ENCODE measurements around the gene CFAP20DC.

The CFAP20DC gene

DNA sequence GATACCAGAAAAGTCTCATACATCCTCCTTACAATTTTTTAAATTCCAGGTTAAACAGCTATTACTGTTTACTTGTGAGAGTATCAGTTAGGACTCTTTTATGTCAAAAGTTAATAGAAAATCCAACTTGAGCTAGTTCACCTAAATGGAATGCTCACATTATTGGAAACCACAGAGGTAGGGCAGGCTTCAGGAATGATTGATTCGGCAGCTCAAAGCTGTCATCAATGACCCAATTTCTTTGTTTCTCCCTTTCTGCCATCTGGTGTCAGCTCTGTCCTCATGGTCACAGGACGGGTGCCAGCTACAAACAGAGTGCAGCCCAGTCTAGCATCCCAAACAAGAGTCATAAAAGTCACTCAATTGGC is 32.2 kb downstream of the CFAP20DC start:
- Histone ChIP-seq H3K27me3 (ENCODE audit: control insufficient read depth, insufficient read depth, low read length) (no peaks in the 10 kb centered on the region), H3K36me3 (ENCODE audit: control insufficient read depth, insufficient read depth, low read length) (no peaks in the 10 kb centered on the region), H3K9me3 (ENCODE audit: control insufficient read depth, insufficient read depth, low read length) (no peaks in the 10 kb centered on the region), H3K9ac (ENCODE audit: low read depth, low read length) (no peak overlapping the region), H3K4me1 (ENCODE audit: control insufficient read depth, insufficient read depth, low read length) (no peaks in the 10 kb centered on the region), H3K4me3 (ENCODE audit: low read depth, low read length) (no peak overlapping the region)

DNA sequence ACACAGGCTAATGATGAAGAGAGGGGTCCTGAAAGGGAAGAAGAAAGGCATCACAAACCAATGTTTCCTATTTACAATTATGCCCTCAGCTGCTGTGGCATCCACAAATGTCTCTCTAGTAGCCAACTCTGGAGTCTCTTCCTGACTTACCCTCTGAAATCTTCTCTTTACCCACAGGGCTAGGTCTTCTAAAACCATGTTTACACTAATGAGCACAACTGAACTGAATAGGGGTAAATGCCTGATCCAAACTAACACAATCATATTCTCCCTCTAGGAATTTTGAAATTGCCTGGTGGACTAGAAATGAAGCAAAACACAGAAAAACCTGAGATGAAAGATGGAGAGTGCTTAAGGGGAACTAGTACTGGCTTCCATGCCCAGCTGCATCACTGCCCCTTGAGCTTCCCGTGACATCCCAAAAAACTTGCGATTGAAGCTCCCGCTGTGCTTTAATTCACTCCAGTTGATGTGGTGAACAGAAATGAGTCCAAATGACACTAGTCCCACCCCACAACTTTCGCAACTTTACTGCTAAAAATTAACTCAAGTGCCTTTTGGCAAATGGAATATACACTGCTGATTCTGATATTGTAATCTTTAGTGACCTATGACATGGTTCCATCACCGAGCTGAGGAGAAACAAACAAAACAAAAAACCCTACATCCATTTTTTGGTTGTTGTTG is 32.8 kb downstream of the CFAP20DC start:
- Histone ChIP-seq H3K4me1 (ENCODE audit: control insufficient read depth, insufficient read depth, low read length) (no peaks in the 10 kb centered on the region), H3K9me3 (ENCODE audit: control insufficient read depth, insufficient read depth, low read length) (no peaks in the 10 kb centered on the region), H3K36me3 (ENCODE audit: control insufficient read depth, insufficient read depth, low read length) (no peaks in the 10 kb centered on the region), H3K27me3 (ENCODE audit: control insufficient read depth, insufficient read depth, low read length) (no peaks in the 10 kb centered on the region), H3K4me3 (ENCODE audit: low read depth, low read length) (no peak overlapping the region), H3K9ac (ENCODE audit: low read depth, low read length) (no peak overlapping the region)

DNA sequence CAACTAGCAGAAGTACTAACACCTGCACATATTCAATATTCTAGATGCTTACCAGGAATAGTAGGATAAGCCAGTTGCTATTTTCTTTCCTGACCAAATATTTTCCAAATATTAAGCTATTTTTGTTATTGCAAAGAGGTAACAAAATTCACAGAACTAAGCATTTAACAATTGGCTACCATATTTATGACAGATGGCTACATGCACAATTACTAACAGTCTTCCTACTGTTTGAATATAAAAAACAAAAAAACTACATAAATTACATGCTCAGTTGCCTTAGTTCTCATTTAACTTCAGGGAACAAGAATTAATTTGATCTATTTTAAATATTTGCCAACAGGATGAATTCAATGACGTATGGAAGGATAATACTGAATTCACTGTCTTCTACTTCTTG is 36.2 kb downstream of the CFAP20DC start:
- H3K4me3 ChIP-seq (ENCODE audit: low read depth, low read length), result no peak overlapping the region
- no peak overlapping the region for H3K9ac ChIP-seq (ENCODE audit: low read depth, low read length)
- H3K9me3 ChIP-seq (ENCODE audit: control insufficient read depth, insufficient read depth, low read length), result no peaks in the 10 kb centered on the region
- no peaks in the 10 kb centered on the region for H3K27me3 ChIP-seq (ENCODE audit: control insufficient read depth, insufficient read depth, low read length)
- no peaks in the 10 kb centered on the region for H3K36me3 ChIP-seq (ENCODE audit: control insufficient read depth, insufficient read depth, low read length)
- no peaks in the 10 kb centered on the region for H3K4me1 ChIP-seq (ENCODE audit: control insufficient read depth, insufficient read depth, low read length)

DNA sequence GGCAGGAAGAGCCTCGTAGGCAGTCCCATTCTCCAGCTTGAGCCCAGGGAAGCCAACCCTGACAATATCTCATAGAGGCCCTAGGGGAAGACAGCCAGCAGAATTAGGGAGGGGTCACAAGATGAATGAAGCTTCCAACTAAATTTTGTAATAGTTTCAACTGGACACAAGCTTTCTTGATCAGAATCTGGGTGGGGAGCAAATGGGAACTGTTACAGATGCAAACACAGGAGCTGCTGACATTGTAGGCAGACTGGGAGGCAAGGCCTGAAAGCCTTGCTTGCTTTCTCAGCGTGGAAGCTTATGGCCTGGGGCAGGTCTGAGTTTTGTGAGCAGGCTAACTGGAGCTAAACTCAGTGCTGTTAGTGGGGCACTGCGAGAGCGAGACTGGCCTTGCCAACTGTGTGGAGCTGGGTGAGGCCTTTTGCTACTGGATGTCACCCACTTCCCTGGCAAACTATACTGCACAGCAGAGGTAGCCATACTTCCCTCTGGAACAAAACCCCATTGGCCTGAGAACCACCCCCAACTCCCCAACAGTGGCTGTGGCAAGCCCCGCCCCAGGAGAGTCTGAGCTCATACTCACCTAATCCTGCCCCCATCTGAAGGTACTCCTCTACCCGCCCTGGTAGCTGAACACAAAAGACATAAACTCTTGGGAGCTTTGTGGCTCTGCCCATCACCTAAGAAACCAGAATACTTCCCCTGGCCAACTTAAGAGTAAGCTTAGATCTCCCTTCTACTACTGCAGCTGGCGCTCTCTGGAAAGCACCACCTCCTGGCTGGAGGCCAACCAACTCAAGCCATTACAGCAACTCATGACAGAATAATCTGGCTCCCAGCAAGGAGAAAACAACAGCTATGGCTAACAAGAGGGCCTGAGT is 42.9 kb downstream of the CFAP20DC start:
- H3K9ac ChIP-seq (ENCODE audit: low read depth, low read length), result no peak overlapping the region
- no peaks in the 10 kb centered on the region for H3K9me3 ChIP-seq (ENCODE audit: control insufficient read depth, insufficient read depth, low read length)
- no peak overlapping the region for H3K4me3 ChIP-seq (ENCODE audit: low read depth, low read length)
- H3K27me3 ChIP-seq (ENCODE audit: control insufficient read depth, insufficient read depth, low read length), result no peaks in the 10 kb centered on the region
- no peaks in the 10 kb centered on the region for H3K4me1 ChIP-seq (ENCODE audit: control insufficient read depth, insufficient read depth, low read length)
- no peaks in the 10 kb centered on the region for H3K36me3 ChIP-seq (ENCODE audit: control insufficient read depth, insufficient read depth, low read length)

DNA sequence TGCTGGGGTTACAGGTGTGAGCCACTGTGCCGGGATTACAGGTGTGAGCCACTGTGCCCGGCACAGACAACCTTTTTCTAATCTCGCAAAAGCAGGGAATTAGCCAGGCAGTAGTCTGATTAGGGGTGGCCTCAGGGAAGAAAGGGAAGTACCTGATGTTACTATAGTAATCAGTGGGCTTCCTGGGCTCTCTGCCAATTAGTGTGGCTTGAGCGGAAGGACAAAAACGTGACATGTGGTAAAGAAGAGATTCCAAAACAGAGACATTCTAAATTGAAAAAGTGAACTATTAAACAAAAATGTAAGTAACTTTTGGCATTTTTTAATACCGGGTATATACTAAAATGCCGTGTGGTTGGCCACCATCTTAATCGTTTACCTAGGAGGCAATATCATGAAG is 48.1 kb downstream of the CFAP20DC start:
- H3K36me3 ChIP-seq (ENCODE audit: control insufficient read depth, insufficient read depth, low read length), result no peaks in the 10 kb centered on the region
- no peak overlapping the region for H3K9ac ChIP-seq (ENCODE audit: low read depth, low read length)
- no peaks in the 10 kb centered on the region for H3K9me3 ChIP-seq (ENCODE audit: control insufficient read depth, insufficient read depth, low read length)
- no peaks in the 10 kb centered on the region for H3K4me1 ChIP-seq (ENCODE audit: control insufficient read depth, insufficient read depth, low read length)
- no peak overlapping the region for H3K4me3 ChIP-seq (ENCODE audit: low read depth, low read length)
- H3K27me3 ChIP-seq (ENCODE audit: control insufficient read depth, insufficient read depth, low read length), result no peaks in the 10 kb centered on the region

DNA sequence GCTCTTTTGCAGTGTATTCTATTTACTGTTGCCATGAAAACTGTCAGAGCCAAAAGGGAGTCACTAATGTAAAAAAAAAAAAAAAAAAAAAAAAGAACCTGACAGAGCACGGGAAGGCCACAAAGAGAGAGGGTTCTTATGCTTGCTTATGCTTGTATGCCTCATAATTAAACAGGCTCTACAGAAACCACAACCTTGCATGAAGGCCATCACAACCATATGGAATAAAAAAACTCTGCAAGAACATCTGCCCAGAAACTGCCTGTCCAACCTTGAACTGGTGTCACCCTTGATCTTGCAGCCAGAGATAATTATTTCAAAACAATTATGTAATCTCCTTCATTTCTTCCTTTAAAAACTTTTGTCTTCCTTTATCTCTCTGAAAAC is 50.1 kb downstream of the CFAP20DC start:
- Histone ChIP-seq H3K4me3 (ENCODE audit: low read depth, low read length) (no peak overlapping the region), H3K4me1 (ENCODE audit: control insufficient read depth, insufficient read depth, low read length) (no peaks in the 10 kb centered on the region), H3K36me3 (ENCODE audit: control insufficient read depth, insufficient read depth, low read length) (no peaks in the 10 kb centered on the region), H3K9ac (ENCODE audit: low read depth, low read length) (no peak overlapping the region), H3K27me3 (ENCODE audit: control insufficient read depth, insufficient read depth, low read length) (no peaks in the 10 kb centered on the region), H3K9me3 (ENCODE audit: control insufficient read depth, insufficient read depth, low read length) (no peaks in the 10 kb centered on the region)

DNA sequence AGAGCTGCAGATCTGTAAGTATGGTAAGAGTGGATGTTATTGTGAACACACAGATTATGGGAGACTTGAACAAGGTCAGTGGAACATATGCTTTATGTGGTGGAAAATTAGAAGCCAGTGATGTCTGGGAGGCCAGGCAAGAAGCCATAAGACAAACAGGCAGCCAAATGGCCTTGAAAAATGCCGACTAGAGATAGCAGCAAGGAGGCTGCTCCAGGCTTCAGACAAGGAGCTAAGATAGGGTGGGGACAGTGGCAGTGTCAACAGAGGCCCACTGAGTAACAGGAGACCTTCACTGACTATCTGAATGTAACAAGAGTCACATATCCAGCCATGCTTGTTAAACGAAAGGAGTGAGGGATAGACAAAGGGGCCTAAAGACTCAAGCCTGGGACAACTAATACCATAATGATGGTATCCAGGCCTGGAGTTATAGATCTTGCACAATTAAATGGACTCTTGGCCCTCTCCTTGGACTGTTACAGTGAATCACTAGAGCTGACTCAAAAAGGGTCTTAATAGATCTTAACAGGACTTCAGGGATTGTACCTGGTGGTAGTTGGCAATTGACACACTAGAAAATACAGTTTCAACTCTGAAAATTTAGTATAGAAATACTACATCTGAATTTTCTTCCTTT is 50.6 kb downstream of the CFAP20DC start:
- Histone ChIP-seq H3K9ac (ENCODE audit: low read depth, low read length) (no peak overlapping the region), H3K27me3 (ENCODE audit: control insufficient read depth, insufficient read depth, low read length) (no peaks in the 10 kb centered on the region), H3K4me3 (ENCODE audit: low read depth, low read length) (no peak overlapping the region), H3K9me3 (ENCODE audit: control insufficient read depth, insufficient read depth, low read length) (no peaks in the 10 kb centered on the region), H3K36me3 (ENCODE audit: control insufficient read depth, insufficient read depth, low read length) (no peaks in the 10 kb centered on the region), H3K4me1 (ENCODE audit: control insufficient read depth, insufficient read depth, low read length) (no peaks in the 10 kb centered on the region)

DNA sequence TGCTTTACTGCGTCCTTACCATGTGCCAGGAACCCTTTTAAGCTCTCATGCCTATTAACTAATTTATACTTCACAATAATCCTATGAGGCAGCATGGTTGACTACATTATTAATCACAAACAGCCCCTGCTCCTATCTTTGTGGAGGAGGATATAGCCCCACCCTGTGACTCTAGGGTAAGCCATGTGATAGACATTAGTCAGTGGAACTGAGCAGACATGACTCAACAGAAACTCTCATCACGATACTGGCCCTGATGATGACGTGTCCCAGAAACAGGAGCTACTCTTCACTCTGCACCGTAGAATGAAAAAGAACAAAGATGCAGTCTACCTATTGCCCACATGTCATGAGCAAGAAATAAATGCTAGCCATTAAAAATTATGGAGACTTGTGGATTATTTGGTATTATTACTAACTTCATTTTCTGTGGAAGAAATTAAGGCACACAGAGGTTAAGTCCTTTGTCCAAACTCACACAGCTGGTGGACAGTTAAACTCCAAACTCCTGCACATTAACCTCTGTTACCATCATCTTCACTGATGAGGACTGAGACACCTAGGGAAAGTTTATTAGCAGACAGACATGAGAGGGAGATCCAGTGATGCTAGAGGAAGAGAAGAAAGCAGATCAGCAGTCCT is 51.2 kb downstream of the CFAP20DC start:
- H3K9me3 ChIP-seq (ENCODE audit: control insufficient read depth, insufficient read depth, low read length), result no peaks in the 10 kb centered on the region
- no peak overlapping the region for H3K4me3 ChIP-seq (ENCODE audit: low read depth, low read length)
- H3K36me3 ChIP-seq (ENCODE audit: control insufficient read depth, insufficient read depth, low read length), result no peaks in the 10 kb centered on the region
- H3K9ac ChIP-seq (ENCODE audit: low read depth, low read length), result no peak overlapping the region
- no peaks in the 10 kb centered on the region for H3K27me3 ChIP-seq (ENCODE audit: control insufficient read depth, insufficient read depth, low read length)
- H3K4me1 ChIP-seq (ENCODE audit: control insufficient read depth, insufficient read depth, low read length), result no peaks in the 10 kb centered on the region

DNA sequence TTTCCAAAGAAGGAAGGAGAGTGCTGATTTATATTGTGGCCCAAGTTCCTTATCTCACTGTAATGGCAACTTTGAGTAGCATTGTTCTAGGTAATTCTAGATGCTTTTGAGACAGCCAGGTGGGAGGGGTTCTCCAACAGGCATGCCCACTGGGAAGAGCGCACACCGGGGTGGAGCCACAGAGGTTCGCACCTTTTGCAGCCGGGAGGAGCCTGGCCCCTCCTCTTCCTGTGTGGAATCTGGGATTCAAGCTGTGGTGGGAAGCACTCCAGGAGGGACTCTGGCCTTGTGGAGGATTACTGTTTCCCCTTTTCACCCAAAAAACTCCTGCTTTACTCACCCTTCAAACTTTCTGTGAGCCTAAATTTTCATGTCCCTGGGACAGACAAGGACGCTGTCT is 53.1 kb downstream of the CFAP20DC start:
- Histone ChIP-seq H3K36me3 (ENCODE audit: control insufficient read depth, insufficient read depth, low read length) (no peaks in the 10 kb centered on the region), H3K9me3 (ENCODE audit: control insufficient read depth, insufficient read depth, low read length) (no peaks in the 10 kb centered on the region), H3K27me3 (ENCODE audit: control insufficient read depth, insufficient read depth, low read length) (no peaks in the 10 kb centered on the region), H3K4me1 (ENCODE audit: control insufficient read depth, insufficient read depth, low read length) (no peaks in the 10 kb centered on the region), H3K4me3 (ENCODE audit: low read depth, low read length) (no peak overlapping the region), H3K9ac (ENCODE audit: low read depth, low read length) (no peak overlapping the region)

DNA sequence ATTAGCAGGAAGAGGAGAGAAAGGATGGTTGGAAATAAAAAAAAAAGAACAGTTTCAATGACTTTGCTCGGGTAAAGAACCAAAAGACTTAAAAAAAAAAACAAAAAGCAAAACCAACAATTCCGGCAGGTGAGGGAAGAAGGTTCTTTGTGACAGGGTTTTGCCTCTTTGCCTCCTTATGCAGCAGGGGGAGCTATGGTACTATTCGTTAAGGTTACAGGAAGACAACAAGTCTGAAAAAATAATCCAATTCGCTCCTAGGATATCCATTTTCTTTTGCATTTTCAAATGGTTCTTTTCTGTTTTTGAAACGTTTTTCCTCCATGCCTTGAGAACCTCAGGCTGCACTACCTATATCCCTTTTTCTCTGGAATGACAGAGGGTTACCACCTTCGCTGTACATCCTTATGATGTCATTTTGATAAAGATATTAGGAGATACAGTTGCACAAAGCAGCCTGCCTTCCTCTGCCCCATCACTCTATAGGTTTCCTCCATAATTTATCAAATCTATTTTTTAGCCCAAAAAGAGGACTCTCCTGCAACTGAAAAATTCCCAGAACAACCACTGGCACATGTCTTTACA is 55.0 kb downstream of the CFAP20DC start:
- no peaks in the 10 kb centered on the region for H3K4me1 ChIP-seq (ENCODE audit: control insufficient read depth, insufficient read depth, low read length)
- H3K36me3 ChIP-seq (ENCODE audit: control insufficient read depth, insufficient read depth, low read length), result no peaks in the 10 kb centered on the region
- no peak overlapping the region for H3K9ac ChIP-seq (ENCODE audit: low read depth, low read length)
- no peaks in the 10 kb centered on the region for H3K27me3 ChIP-seq (ENCODE audit: control insufficient read depth, insufficient read depth, low read length)
- H3K9me3 ChIP-seq (ENCODE audit: control insufficient read depth, insufficient read depth, low read length), result no peaks in the 10 kb centered on the region
- no peak overlapping the region for H3K4me3 ChIP-seq (ENCODE audit: low read depth, low read length)

DNA sequence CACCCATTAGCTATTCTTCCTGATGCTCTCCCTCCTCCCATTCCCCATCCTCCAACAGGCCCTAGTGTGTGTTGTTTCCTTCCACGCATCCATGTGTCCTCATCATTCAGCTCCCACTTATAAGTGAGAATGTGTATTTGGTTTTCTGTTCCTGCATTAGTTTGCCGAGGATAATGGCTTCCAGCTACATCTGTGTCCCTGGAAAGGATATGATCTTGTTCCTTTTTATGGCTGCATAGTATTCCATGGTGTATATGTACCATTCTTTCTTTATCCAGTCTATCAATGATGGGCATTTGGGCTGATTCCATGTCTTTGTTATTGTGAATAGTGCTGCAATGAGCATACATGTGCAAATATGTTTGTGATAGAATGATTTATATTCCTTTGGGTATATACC is 56.3 kb downstream of the CFAP20DC start:
- no peaks in the 10 kb centered on the region for H3K4me1 ChIP-seq (ENCODE audit: control insufficient read depth, insufficient read depth, low read length)
- H3K9me3 ChIP-seq (ENCODE audit: control insufficient read depth, insufficient read depth, low read length), result no peaks in the 10 kb centered on the region
- H3K4me3 ChIP-seq (ENCODE audit: low read depth, low read length), result no peak overlapping the region

More for the DNA sequence above, 56.3 kb downstream of the CFAP20DC start:
- no peaks in the 10 kb centered on the region for H3K27me3 ChIP-seq (ENCODE audit: control insufficient read depth, insufficient read depth, low read length)
- no peak overlapping the region for H3K9ac ChIP-seq (ENCODE audit: low read depth, low read length)
- no peaks in the 10 kb centered on the region for H3K36me3 ChIP-seq (ENCODE audit: control insufficient read depth, insufficient read depth, low read length)
